NCI-H69 (cell line): ENCODE data around the gene APLF.
"Not testable (repeated sequence)": the region's sequence is repeated elsewhere in the genome, so short reads cannot be mapped to it uniquely, and the experiment has no call there.

Experiments
- DNase-seq: peaks from one replicate; lab custom pipeline; 2025; lab: John Stamatoyannopoulos, UW

APLF gene

DNA sequence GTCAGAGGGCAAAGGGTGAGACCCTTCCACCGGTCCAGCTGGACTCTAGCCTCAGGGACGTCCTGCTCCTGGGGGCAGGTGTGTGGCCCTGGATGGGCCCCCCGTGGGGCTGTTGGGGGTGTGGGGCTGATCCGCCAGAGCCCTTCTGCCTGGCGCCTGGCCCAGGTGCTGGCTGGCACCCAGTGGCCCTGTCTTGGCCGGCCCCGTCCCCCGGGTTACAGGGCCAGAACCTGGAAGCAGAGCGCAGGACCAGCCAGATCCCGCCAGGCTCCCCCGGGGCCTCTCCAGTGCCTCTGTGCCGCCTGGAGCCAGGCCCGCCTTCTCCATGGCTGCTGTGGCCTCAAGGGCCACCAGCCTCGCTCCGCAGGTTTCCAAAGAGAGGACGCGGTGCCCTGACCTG is 62.3 kb downstream of the APLF start:
- DNase-seq = not testable (repeated sequence)

GRCh38 chr2:68536000-68536399 is 68.6 kb downstream of the APLF start:
- DNase-seq = no peak

DNA sequence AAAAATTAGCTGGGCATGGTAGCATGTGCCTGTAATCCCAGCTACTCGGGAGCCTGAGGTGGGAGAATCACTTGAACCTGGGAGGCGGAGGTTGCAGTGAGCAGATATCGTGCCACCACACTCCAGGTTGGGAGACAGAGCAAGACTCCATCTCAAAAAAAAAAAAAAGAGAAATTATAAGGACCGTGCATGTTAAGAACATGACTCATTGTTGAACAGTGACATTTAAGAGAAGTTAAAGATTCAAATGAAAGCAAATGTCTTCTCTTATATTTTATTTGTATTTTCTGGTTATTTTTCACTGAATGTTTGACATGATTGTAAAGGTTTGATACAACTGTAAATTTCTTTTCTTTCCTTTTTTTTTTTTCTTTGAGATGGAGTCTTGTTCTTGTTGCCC is 69.6 kb downstream of the APLF start:
- DNase-seq = no peak

GRCh38 chr2:68537809-68538208 is 70.4 kb downstream of the APLF start:
- no peak for DNase-seq

DNA sequence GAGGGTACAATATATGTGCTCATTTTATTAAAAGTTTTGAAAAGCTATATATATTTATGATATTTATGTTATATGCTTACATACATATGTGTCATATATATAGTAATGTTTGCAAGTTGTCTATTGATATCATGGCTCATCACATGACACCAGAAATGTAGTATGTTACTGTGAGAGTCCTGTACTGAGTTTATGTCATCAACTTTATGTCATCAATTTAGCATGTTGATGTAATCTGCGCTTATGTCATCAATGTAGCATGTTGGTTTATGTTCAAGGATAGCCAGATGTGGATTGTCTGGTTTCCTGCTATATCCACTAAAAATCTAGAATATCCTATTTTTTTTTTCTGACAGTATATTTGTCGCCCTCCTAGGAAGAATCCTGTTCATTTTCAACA is 77.4 kb downstream of the APLF start:
- no peak for DNase-seq

DNA sequence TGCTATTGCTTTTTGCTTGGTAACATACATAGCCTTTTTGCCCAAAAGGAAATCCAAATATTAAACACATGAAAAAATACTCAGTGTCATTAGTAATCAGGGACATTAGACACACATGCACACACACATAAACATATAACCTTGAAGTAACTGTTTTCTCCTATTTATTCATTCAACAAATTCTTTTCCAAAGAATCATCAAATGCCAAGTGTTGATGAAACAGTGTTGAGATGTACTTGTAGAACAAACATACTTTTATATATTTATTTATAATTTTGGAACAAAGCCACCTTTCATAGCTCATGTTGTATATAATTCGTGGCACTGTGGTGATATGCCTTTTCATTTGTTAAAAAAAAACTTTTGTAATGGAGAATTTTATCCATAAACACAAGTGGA is 81.0 kb downstream of the APLF start:
- no peak for DNase-seq

DNA sequence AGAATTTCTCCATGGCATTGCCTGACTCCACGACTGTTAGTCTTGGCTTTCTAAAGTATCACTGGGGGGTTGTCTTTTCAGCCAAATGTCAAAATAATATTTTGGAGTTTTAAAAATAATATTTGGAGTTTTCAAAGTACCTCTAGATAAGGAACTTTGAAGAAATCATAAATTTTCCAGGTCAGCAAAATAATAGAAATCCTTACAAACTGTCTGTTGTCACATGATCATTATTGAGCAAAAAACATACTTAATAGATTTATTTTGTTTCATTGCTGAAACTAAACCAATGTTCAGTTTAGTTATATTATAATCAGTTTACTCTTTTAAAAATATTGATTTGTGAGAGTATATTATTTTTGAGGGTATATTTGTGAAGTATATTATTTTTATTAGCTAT is 85.7 kb downstream of the APLF start:
- no peak for DNase-seq

- DNase-seq = not testable (repeated sequence)
These were observed 88.2 kb downstream of the APLF start for GRCh38 chr2:68555425-68556206.

DNA sequence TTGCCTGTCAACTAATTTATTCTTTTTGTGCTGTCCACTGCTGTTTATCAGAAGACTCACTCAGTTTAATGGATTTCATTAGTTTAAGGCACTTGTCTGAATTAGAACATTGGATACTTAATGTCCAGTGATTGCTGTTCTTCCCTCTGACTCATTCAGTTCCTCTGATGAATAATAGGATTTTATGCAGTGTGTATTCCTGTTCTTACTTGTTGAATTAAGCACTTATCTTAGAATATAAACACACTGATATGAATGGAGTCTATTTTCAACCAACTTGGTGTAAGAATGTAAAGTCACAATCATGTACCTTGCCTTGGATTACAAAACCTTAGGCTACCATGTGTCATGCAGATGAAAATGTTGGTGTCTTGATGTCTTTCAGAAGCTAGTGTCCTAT is 89.0 kb downstream of the APLF start:
- DNase-seq = no peak

GRCh38 chr2:68558576-68558975 is 91.2 kb downstream of the APLF start:
- no peak for DNase-seq

GRCh38 chr2:68559692-68560091 is 92.3 kb downstream of the APLF start:
- DNase-seq = no peak

GRCh38 chr2:68560545-68560944 is 93.2 kb downstream of the APLF start:
- DNase-seq = no peak

DNA sequence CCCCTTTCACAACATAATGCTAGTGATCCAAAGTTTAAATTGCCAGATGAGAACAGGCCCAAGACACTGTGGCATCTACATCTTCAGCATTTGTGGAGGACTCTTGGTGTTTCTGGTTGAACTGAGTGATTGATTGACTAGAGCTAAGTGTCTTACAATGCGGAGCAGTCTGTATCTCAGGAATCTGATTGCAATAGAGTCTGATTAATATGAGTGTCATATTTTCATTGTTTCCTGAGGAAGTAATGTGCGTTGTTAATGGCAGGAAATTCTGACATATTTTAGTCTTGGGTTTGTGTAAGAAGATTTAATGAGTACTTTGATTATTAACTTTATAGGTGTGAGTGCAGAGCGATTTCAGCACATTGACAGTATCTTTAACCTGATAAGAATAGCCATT is 94.0 kb downstream of the APLF start:
- no peak for DNase-seq

DNA sequence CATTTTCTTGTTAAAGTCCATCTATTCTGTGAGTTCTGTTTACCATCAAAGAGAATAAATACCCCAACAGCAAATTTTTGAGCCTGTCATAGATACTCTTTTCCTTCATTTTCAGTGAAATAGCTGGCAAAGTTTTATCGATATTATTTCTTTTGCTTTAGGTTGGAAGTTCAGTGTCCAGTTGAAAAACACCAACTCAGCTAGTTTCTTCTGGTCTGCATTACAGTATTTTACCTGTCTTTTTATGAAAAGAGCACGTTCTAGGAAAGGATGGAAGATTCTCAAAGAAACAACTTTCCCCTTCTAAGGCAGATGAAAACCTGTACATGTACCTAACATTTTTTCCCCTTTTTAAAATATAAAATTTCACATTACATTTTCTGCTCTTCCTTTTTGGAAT is 95.5 kb downstream of the APLF start:
- DNase-seq = no peak

GRCh38 chr2:68564426-68564825 is 97.0 kb downstream of the APLF start:
- no peak for DNase-seq

- DNase-seq = no peak
These were observed 97.9 kb downstream of the APLF start for GRCh38 chr2:68565273-68565672.

DNA sequence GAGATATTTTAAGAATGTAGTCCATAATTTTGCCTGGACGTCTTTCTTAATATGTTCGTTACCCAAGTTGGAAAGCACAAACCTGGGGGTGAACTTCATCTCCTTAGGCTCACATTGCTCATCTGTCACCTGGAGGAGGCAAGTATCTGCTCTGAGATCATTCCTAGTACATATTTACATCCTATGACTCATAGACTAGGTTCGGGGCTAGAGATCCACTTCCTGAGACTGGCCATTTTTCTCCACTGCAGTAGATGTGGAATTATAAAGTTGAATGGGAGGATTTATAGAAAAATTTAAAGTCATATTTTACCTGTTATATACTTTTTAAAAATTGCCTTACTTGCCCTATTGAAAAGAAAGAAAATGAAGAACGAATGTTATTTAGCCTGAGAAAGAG is 98.5 kb downstream of the APLF start:
- no peak for DNase-seq

DNA sequence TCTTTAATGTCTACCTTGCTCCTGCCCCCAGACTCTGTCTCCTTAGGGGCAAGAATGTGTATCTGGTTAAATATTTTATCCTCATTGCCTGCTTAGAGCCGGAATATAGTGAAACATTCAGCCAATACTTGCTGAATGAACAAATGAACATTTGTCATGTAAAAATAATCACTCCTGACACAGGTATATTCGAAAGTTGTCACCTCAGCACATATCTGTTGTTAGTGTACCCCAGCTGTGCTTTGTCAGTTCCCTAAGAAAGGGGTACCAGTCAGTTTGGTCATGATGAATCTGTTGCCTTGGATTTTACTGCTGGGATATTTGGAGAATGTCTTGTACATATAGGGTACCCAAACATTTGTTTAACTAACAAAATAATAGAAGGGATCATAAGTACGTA is 99.0 kb downstream of the APLF start:
- DNase-seq = no peak

- DNase-seq = no peak
These were observed 100.7 kb downstream of the APLF start for GRCh38 chr2:68568116-68568515.

- no peak for DNase-seq
These were observed 102.2 kb downstream of the APLF start for GRCh38 chr2:68569604-68570003.

- not testable (repeated sequence) for DNase-seq
These were observed 103.0 kb downstream of the APLF start for GRCh38 chr2:68570434-68570833.

DNA sequence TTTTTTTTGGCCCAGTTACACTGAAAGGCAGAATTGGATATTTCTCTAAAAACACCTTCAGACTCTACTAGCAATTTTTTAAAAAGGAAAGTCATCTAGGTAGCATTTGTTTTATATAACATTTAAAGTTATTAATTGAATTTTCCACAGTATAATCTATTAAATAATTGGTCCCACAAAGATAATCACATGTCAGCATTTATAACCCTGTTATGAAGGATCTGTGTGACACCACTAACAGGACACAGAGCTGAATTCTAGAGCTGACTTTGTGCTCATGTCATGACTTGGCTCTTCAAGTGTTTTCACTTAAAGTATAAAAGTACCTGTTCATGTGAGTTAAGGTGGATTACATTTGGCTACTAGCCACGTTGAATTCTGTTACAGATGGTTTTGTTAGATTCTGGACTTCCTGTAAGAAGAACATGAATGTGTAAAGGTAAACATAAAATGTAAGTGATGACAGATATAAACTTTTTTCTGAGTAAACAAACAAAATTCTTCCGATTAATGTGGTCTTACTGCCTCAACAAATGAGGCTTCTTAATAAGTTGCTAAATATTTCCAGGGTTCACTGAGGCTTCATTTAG is 106.9 kb downstream of the APLF start:
- DNase-seq = no peak

DNA sequence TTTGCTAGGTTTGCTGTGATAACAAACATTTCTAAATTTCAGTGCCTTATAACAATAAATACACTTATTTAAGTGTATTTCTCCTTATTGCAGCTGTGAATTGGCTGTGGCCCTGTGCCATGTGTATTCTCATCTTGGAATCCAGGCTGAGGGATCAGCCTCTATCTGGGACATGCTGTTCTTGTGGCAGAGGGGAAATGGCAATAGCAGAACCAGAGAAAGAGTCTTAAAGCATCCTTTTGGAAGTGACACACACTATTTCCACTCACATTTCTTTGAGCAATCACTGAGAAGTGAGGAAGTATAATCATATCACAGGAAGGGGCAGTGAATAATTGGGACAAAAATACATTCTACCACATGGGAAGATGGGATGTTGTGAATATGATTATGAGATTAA is 109.8 kb downstream of the APLF start:
- no peak for DNase-seq

DNA sequence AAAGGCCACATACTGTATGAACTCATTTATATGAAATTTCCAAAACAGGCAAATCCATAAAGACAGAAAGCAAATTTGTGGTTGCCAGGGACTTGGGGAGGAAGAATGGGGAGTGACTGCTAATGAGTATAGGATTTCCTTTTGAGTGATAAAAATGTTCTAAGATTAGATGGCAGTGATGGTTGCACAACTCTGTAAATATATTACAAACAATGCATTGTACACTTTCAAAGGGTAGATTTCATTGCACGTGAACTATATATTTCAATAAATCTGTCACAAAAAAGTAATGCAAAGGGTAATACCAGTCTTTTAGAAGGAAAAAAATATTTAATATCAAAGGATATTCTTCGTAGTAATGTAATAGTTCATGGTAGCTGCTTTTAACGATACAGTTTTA is 112.3 kb downstream of the APLF start:
- no peak for DNase-seq
